GM12878 (cell line): Measurements from ENCODE around the gene NR6A1.

Experiments used
- CTCF ChIP-seq, 3 experiments: IDR thresholded peaks in 2 of 3; conservative IDR thresholded peaks in 1 of 3; 2 replicates each; pipeline ENCODE4 v1.5.1; 2011; ENCODE audit warnings: low read depth in 3 of 3, low read length in 3 of 3, mild to moderate bottlenecking in 3 of 3, control low read depth in 2 of 3, moderate library complexity in 2 of 3, inconsistent platforms in 1 of 3, mixed read lengths in 1 of 3; ENCODE audit not compliant: control insufficient read depth in 2 of 3, insufficient read depth in 1 of 3; ENCODE audit errors: extremely low read depth in 1 of 3
- NFIC ChIP-seq: IDR thresholded peaks from 2 replicates; pipeline ENCODE4 v1.6.1; 2012; ENCODE audit warnings: low read depth, mild to moderate bottlenecking, inconsistent platforms, low read length, moderate library complexity
- NR2C2 ChIP-seq: IDR thresholded peaks from 2 replicates; pipeline ENCODE4 v1.6.1; 2011; ENCODE audit warnings: borderline replicate concordance, low read depth; ENCODE audit not compliant: control insufficient read depth, insufficient read length
- POLR2A ChIP-seq: IDR thresholded peaks from 2 replicates; pipeline ENCODE4 v1.6.1; 2011; ENCODE audit warnings: low read depth, mild to moderate bottlenecking, low read length
- SRF ChIP-seq, 2 experiments: IDR thresholded peaks; 2 replicates each; pipeline ENCODE4 v1.6.1; 2011; ENCODE audit warnings: low read depth in 2 of 2, low read length in 2 of 2, mild to moderate bottlenecking in 1 of 2, moderate library complexity in 1 of 2
- YY1 ChIP-seq: IDR thresholded peaks from 2 replicates; pipeline ENCODE4 v1.6.1; 2011; ENCODE audit warnings: low read depth, mild to moderate bottlenecking, low read length
- ZBTB4 ChIP-seq: fragments of 450-650 bp; formaldehyde crosslinking; IDR thresholded peaks from 2 replicates; pipeline ENCODE4 v1.4.0; 2022; ENCODE audit warnings: mild to moderate bottlenecking, moderate library complexity

- no peak for TF ChIP-seq CTCF (IDR thresholded peaks at IDR 0.05 in 2 of 3, conservative IDR thresholded peaks at IDR 0.05 in 1 of 3; ENCODE audit: control insufficient read depth in 2 of 3, extremely low read depth in 1 of 3, insufficient read depth in 1 of 3, low read depth in 3 of 3, low read length in 3 of 3)
- TF ChIP-seq POLR2A, result no peak
- TF ChIP-seq YY1, result no peak
- TF ChIP-seq NFIC, result no peak
- no peak for TF ChIP-seq ZBTB4 (CRISPR knock-in tag)
- no peak for TF ChIP-seq NR2C2
- no peak for TF ChIP-seq SRF (IDR thresholded peaks at IDR 0.05; ENCODE audit: low read depth in 2 of 2, low read length in 2 of 2)
Measured at GRCh38 chr9:124598048-124598447, 173.1 kb downstream of the NR6A1 start.
